D721Med (cell line): Measurements from ENCODE around the gene C5AR2.
A peak's percentile ranks its signal among the peaks of the same experiment; 100 is the strongest.

Experiments
- DNase-seq: peaks from one replicate; pipeline ENCODE4 v3.0.0; 2011; ENCODE audit warnings: low spot score; ENCODE audit not compliant: insufficient read length
- FAIRE-seq: peaks from 2 replicates; lab custom pipeline; 2011; peaks lifted over from hg19 to GRCh38; lab: Jason Lieb, UNC
- TF ChIP-seq, protein P1 (sequence below): IDR thresholded peaks from 2 replicates; pipeline ENCODE4 v1.5.1; 2012; ENCODE audit warnings: mild to moderate bottlenecking, control low read depth; ENCODE audit not compliant: insufficient read depth; ENCODE audit errors: missing control alignments

Gene C5AR2

DNA sequence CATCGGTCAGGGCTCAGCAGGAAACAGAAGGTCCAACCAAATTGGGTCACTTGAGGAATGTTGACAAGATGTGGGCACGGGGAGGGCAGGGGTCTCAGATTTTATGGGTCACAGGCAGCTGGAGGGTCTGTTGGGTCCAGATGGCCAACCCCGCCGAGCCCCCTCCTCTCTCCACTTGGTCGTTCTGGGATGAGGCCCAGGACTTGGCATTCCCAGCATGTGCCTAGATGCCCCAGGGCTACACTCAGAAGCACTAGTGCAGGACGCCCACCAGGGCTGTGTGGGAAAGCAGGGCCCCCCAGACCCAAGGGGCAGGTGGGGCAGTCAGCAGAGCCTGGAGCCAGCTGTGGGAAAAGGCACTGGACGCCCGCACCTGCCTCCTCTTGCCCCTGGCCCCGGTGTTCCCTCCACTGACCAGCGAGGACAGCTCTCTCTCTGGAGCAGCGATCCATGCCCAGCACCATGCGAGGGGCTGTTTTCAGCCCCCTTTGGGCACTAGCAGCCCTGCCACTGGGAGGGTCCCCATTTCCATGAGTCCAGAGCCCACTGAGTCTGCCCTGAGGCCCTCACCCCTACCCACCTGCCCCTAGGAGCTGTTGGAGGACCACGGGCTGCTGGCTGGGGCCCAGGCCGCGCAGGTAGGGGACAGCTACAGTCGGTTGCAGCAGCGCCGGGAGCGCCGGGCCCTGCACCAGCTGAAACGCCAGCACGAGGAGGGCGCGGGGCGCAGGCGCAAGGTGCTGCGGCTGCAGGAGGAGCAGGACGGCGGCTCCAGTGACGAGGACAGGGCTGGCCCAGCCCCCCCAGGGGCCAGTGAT is 43.1 kb downstream of the C5AR2 start:
- TF ChIP-seq, protein P1, sequence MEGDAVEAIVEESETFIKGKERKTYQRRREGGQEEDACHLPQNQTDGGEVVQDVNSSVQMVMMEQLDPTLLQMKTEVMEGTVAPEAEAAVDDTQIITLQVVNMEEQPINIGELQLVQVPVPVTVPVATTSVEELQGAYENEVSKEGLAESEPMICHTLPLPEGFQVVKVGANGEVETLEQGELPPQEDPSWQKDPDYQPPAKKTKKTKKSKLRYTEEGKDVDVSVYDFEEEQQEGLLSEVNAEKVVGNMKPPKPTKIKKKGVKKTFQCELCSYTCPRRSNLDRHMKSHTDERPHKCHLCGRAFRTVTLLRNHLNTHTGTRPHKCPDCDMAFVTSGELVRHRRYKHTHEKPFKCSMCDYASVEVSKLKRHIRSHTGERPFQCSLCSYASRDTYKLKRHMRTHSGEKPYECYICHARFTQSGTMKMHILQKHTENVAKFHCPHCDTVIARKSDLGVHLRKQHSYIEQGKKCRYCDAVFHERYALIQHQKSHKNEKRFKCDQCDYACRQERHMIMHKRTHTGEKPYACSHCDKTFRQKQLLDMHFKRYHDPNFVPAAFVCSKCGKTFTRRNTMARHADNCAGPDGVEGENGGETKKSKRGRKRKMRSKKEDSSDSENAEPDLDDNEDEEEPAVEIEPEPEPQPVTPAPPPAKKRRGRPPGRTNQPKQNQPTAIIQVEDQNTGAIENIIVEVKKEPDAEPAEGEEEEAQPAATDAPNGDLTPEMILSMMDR: no peak
- no peak for FAIRE-seq
- DNase-seq: peak; percentile 16

DNA sequence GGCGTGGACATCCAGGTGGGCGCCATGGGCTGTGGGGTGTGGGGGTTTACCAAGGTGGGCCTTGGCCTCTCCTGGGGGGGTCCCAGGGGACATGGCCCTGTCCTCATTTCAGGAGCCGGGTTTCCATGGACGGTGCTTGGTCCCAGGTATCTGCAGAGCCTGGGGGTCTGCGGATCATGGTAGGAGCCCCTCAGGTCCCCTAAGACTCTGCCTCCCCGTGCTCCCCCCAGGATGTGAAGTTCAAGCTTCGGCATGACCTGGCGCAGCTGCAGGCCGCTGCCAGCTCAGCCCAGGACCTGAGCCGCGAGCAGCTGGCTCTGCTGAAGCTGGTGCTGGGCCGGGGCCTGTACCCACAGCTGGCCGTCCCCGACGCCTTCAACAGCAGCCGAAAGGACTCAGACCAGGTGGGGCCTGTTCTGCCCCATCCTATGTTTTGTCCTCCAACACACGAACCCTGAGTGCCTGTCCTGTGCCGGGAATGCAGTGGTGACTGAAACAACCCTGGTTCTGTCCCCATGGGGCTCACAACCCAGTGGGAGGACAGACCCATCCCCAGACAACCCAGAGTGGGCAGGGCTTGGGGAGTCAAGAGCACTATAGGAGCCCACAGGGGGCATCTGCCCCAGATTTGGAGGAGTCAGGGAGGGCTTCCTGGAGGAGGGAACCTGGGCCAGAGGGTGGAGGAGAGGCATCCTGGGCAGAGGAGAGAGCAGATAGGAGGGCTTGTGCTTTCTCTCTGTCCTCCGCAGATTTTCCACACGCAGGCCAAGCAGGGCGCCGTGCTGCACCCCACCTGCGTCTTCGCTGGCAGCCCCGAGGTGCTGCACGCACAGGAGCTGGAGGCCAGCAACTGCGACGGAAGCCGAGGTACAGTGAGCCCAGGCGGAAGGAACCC is 44.0 kb downstream of the C5AR2 start:
- FAIRE-seq: no peak
- peak; percentile 13 for DNase-seq
- TF ChIP-seq, protein P1: no peak

DNA sequence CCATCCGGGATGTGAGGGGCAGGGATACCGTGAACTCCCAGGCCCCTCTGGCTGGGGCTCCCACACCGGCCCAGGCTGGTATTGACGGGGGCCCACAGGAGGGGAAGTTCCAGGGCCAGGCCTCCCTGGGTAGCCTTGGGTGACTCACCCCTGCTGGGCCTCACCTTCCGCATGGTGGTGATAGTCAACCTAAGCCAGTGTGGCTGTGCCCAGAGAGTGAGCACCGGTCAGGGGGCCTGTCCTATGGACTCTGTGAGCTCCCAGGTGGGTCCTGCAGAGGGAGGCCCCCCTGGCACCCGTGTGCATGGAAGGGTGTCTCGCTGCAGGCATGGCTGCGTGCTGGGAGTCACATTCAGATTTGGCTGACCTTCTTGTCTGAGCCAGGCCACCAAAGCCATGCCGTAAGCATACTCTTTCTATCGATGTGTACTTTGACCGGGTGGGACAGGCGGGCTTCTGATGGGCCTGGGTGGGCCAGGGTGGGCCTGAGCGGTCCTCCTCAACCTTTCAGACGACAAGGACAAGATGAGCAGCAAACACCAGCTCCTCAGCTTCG is 44.7 kb downstream of the C5AR2 start:
- TF ChIP-seq, protein P1: no peak
- FAIRE-seq (no peak), DNase-seq (peak; percentile 3)

DNA sequence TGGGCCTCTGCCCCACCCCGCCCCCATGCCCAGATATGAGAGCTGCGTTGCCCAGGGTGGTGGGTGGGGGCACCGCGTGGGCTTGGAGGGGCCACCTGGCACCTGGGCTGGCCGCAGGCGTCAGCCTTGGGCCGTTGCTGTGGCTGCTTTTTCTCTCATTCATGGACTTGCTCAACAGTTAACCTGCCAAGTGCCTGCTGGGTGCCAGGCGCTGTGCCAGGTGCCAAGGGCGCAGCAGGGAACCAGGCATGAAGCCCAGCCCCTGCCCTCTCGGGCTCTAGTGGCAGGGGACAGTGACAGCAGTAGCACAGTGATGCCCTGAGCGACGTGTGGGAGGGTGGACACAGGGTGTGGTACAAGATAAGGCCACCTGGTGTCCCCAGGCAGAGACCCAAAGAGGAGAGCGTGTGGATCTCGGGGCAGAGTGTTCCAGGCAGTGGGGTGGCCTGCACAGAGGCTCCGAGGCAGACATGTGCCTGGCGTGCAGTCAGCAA is 45.3 kb downstream of the C5AR2 start:
- TF ChIP-seq, protein P1: no peak
- DNase-seq (peak; percentile 9), FAIRE-seq (no peak)

DNA sequence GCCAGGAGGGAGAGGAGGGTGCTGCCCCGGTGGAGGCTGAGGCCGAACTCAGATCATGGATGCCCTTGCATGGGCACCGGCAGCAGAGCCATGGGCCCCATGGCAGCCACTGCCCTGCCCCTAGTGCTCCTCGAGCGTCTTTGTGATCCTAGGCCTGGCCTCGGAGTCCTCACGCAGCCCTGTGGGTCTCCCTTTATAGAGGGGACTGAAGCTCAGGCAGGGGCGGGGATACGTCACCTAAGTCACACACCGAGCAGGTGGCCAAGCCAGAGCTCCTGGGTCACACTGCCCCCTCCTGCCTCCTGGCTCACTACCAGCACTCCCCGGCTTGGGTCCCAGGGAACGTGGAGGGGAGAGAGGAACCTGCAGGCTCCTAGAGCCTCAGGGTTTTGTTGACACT is 45.8 kb downstream of the C5AR2 start:
- TF ChIP-seq, protein P1: no peak
- FAIRE-seq: no peak
- peak; percentile 6 for DNase-seq

DNA sequence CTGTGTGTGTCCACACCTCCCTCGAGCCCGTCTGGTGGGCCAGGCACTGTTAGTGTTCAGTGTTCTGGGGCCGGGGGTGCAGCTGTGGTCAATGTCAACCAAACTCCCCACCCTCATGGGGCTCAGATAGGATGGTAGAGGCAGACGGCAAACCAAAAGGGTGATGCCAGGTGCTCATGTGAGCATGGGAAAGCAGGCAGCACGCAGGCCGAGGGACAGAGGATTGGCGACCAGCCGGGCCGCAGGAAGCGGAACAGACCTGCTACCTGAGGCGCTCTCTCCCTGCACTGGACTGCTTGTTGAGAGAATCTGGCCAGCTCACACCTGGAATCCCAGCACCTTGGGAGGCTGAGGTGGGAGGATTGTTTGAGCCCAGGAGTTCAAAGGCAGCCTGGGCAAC is 46.3 kb downstream of the C5AR2 start:
- no peak for FAIRE-seq
- DNase-seq: peak; percentile 3

More for the DNA sequence above, 46.3 kb downstream of the C5AR2 start:
- TF ChIP-seq, protein P1: no peak
